Measurements from ENCODE around the gene NAA35. TPM values are rescaled to one million over a fixed set of nuclear protein-coding genes. Genes with fewer than 3 reads are reported as not detected.

NAA35 gene
- polyA plus RNA-seq, 2 of the 4 experiments (the other 2 are of a cell fraction): 24.9 to 42.4 TPM

GRCh38 chr9:86046071-86046636 is 105.2 kb downstream of the NAA35 start:
- Histone ChIP-seq H3K4me3 (no peak overlapping the region), H3K27ac (no peak overlapping the region), H3K4me2 (no peak overlapping the region), H3K9me3 (no peaks in the 10 kb centered on the region), H3K4me1 (no peaks in the 10 kb centered on the region)
- 93% methylated on average over 14 of the region's 14 CpGs for WGBS (ENCODE audit: missing lambda C conversion rate)
- DNase-seq (ENCODE audit: low read depth in 1 of 2, low spot score in 1 of 2) (no peak), ATAC-seq (no peak), FAIRE-seq (no peak)
- CTCF ChIA-PET: interaction anchor here (1.3 to 2.7 kb wide), 4 partner anchors 10 to 163 kb away, joined by 3 to 8 read pairs (median 6); no protein-coding TSS in a partner anchor
- TF ChIP-seq RARB (CRISPR knock-in tag; IDR thresholded peaks at IDR 0.05) (no peak), FOSB (CRISPR knock-in tag; IDR thresholded peaks at IDR 0.05) (no peak), POLR2A (IDR thresholded peaks at IDR 0.05; ENCODE audit: low read length) (no peak), HEYL (CRISPR knock-in tag; IDR thresholded peaks at IDR 0.05) (no peak)
- POLR2A ChIA-PET: no interaction called here

- Histone ChIP-seq H3K4me3 (no peak overlapping the region), H3K9me3 (no peaks in the 10 kb centered on the region), H3K4me1 (no peaks in the 10 kb centered on the region), H3K4me2 (no peak overlapping the region), H3K27ac (no peak overlapping the region)
- FAIRE-seq (no peak), DNase-seq (ENCODE audit: low read depth in 1 of 2, low spot score in 1 of 2) (no peak), ATAC-seq (peak in 1 of 2 experiments; percentile 42; a peak in 1 of 6 replicates)
- ChIA-PET CTCF (interaction anchor here (1.9 kb wide), 1 partner anchor 14 kb away, joined by 6 read pairs; no protein-coding TSS in a partner anchor), POLR2A (no interaction called here)
- TF ChIP-seq RNF2 (IDR thresholded peaks at IDR 0.05; ENCODE audit: borderline replicate concordance, low read depth) (no peak), JUNB (IDR thresholded peaks at IDR 0.05) (no peak), CBX8 (IDR thresholded peaks at IDR 0.05) (no peak), MYC (IDR thresholded peaks at IDR 0.05; ENCODE audit: borderline replicate concordance, low read length) (no peak), MAX (IDR thresholded peaks at IDR 0.05) (no peak), GATA3 (IDR thresholded peaks at IDR 0.05; ENCODE audit: borderline replicate concordance) (no peak), POLR2A (IDR thresholded peaks at IDR 0.05; ENCODE audit: low read length) (no peak), MAFK (IDR thresholded peaks at IDR 0.05; ENCODE audit: partially characterized antibody) (no peak), ZNF302 (CRISPR knock-in tag; IDR thresholded peaks at IDR 0.05) (no peak), ZC3H11A (IDR thresholded peaks at IDR 0.05) (no peak), TFCP2L1 (CRISPR knock-in tag; IDR thresholded peaks at IDR 0.05) (no peak), ESRRA (IDR thresholded peaks at IDR 0.05; ENCODE audit: borderline replicate concordance, low read length) (no peak), E2F6 (IDR thresholded peaks at IDR 0.05; ENCODE audit: borderline replicate concordance, low read depth) (no peak), ATOH8 (CRISPR knock-in tag; IDR thresholded peaks at IDR 0.05; ENCODE audit: low read depth) (no peak), REST (IDR thresholded peaks at IDR 0.05) (no peak), RCOR1 (IDR thresholded peaks at IDR 0.05; ENCODE audit: low read depth, low read length) (no peak), PHF8 (IDR thresholded peaks at IDR 0.05; ENCODE audit: borderline replicate concordance, low read depth) (no peak), FOSL2 (IDR thresholded peaks at IDR 0.05) (no peak), FOSL2 (CRISPR knock-in tag; IDR thresholded peaks at IDR 0.05) (no peak)
- 84% methylated on average over 7 of the region's 8 CpGs for WGBS (ENCODE audit: missing lambda C conversion rate)
These were observed 106.0 kb downstream of the NAA35 start for GRCh38 chr9:86046930-86047341.
